Heart left ventricle (tissue), 16 donors: ENCODE measurements around the gene GCGR. TPM values are rescaled to one million over a fixed set of nuclear protein-coding genes. Genes with fewer than 3 reads are reported as not detected.

Experiments used
- ATAC-seq, 4 donors: fragments of 200-7000 bp; cut with Tn5 transposase; one replicate each; pipeline ENCODE4 v1.9.1; 2020 to 2022; ENCODE audit warnings: moderate library complexity in 4 of 4, mild to moderate bottlenecking in 3 of 4, moderate number of reproducible peaks in 1 of 4
- DNase-seq, 5 donors: peaks; one replicate each; pipeline ENCODE4 v3.0.0-alpha.2; 2020
- H3K27ac ChIP-seq, 12 donors: fragments of 200-600 bp; sonication (generic) in 4 of 12; one replicate each; pipeline versions ENCODE4 v1.5.0 to v1.8.0; 2016 to 2022; ENCODE audit warnings: mild to moderate bottlenecking in 2 of 12
- H3K27me3 ChIP-seq, 9 donors: fragments of 200-600 bp; sonication (generic) in 2 of 9; one replicate each; pipeline versions ENCODE4 v1.5.1 to v1.8.0; 2016 to 2022; ENCODE audit warnings: mild to moderate bottlenecking in 3 of 9
- H3K36me3 ChIP-seq, 9 donors: fragments of 200-600 bp; sonication (generic) in 2 of 9; one replicate each; pipeline versions ENCODE4 v1.5.0 to v1.8.0; 2018 to 2022; ENCODE audit warnings: mild to moderate bottlenecking in 2 of 9
- H3K4me1 ChIP-seq, 12 donors: fragments of 200-600 bp; sonication (generic) in 4 of 12; one replicate each; pipeline versions ENCODE4 v1.5.0 to v1.8.0; 2016 to 2022; ENCODE audit warnings: mild to moderate bottlenecking in 3 of 12
- H3K4me3 ChIP-seq, 12 donors: fragments of 200-600 bp; sonication (generic) in 4 of 12; one replicate each; pipeline versions ENCODE4 v1.5.0 to v1.8.0; 2017 to 2022; ENCODE audit warnings: mild to moderate bottlenecking in 9 of 12, moderate library complexity in 4 of 12
- H3K9me3 ChIP-seq, 12 donors: fragments of 200-600 bp; sonication (generic) in 4 of 12; one replicate each; pipeline versions ENCODE4 v1.5.0 to v1.8.0; 2016 to 2022; ENCODE audit warnings: mild to moderate bottlenecking in 1 of 12
- POLR2A ChIP-seq, 2 donors: fragments of 450-650 bp; IDR thresholded peaks; one replicate each; pipeline ENCODE4 v1.6.1; 2017; ENCODE audit warnings: antibody characterized with exemption in 2 of 2, mild to moderate bottlenecking in 2 of 2, moderate library complexity in 2 of 2
- WGBS, 4 donors: extraction: QIAGEN DNeasy Blood & Tissue Kit in 2 of 4; methylation state at CpG; one replicate each; pipeline versions ENCODE4 v1.1.5 to v1.1.7; 2013 to 2018; 5-methylcytosine and 5-hydroxymethylcytosine counted together
- intact Hi-C, 10 donors: fragments of 100-400 bp; cut with DNase I; formaldehyde crosslinking; loops; one replicate each; pipeline versions ENCODE4 v1.11.1 to v1.14.2; 2022
- polyA plus RNA-seq, 2 donors: library from polyadenylated mRNA; stranded (reverse); fragments of 200-250 nt; gene quantifications; one replicate each; pipeline ENCODE4 v1.2.3, GENCODE V29; 2013
- total RNA-seq, 9 donors: library from RNA; depleted of rRNA in 2 of 9; stranded (reverse); fragments of >200 nt in 2 of 9; fragmentation: NEBNext Ultra II Directional in 3 of 9; extraction: Animal tissue kit (Norgen Biotek cat#: 25700) in 3 of 9; gene quantifications; one replicate each; pipeline versions ENCODE4 v1.1.0 to v1.2.4, GENCODE V29; 2016 to 2023
- TF ChIP-seq, protein P1 (sequence below), 12 donors: fragments of 200-600 bp; sonication (generic) in 4 of 12; IDR thresholded peaks; one replicate each; pipeline versions ENCODE4 v1.5.0 to v1.8.0; 2018 to 2022; ENCODE audit warnings: antibody characterized with exemption in 12 of 12, mild to moderate bottlenecking in 5 of 12
- donor health status: ischemic (EF 13 %, LVEDD 7.1; RV severe dilation, severe dysfunction).
- donor health status: healthy with polysubstance abuse.
- donor health status: DM: no; HTN: yes; CAD: no.
- donor health status: DM: no; HTN: no; CAD: no.
- donor health status: ischemic (EF 25% LVEDD 6.9; RV normal size, moderate dysfunction).
- donor health status: ischemic (EF 25% LVEDD 5.7; RV mildly dilated, moderate dysfunction).
- donor health status: healthy.
- donor health status: DM: yes; HTN: yes; CAD: no.
- donor health status: ischemic (EF 35%, LVEDD 5.7; RV mildly dilated, moderate dysfunction).
- donor health status: nonischemic (EF 11% LVEDD 7.7; RV severe dilation, severe dysfunction).
- donor health status: DM: yes; HTN: yes; CAD: no.
- donor health status: PGD.
- donor health status: ischemic (EF 29% LVEDD 5.4; RV normal size, mild dysfunction).
- donor health status: nonischemic (EF 23%, LVEDD 6.1; RV moderate dilation, normal function).

The GCGR gene
- total and polyA plus RNA-seq, 11 donors, result not detected

GRCh38 chr17:81822996-81823819 is 19.3 kb downstream of the GCGR start:
- Histone ChIP-seq H3K4me3 (no peak overlapping the region), H3K27ac (peak overlapping the region in 11 of 12 donors; percentile 78 to 92 (median 88)), H3K36me3 (peaks cover 0 to 23% (median 5%) of the 10 kb centered on the region in 9 donors), H3K9me3 (no peaks in the 10 kb centered on the region), H3K27me3 (no peaks in the 10 kb centered on the region), H3K4me1 (peaks cover 3 to 29% (median 17%) of the 10 kb centered on the region in 12 donors)
- no peak for ATAC-seq
- TF ChIP-seq POLR2A (IDR thresholded peaks at IDR 0.05), result no peak
- TF ChIP-seq, protein P1, sequence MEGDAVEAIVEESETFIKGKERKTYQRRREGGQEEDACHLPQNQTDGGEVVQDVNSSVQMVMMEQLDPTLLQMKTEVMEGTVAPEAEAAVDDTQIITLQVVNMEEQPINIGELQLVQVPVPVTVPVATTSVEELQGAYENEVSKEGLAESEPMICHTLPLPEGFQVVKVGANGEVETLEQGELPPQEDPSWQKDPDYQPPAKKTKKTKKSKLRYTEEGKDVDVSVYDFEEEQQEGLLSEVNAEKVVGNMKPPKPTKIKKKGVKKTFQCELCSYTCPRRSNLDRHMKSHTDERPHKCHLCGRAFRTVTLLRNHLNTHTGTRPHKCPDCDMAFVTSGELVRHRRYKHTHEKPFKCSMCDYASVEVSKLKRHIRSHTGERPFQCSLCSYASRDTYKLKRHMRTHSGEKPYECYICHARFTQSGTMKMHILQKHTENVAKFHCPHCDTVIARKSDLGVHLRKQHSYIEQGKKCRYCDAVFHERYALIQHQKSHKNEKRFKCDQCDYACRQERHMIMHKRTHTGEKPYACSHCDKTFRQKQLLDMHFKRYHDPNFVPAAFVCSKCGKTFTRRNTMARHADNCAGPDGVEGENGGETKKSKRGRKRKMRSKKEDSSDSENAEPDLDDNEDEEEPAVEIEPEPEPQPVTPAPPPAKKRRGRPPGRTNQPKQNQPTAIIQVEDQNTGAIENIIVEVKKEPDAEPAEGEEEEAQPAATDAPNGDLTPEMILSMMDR (IDR thresholded peaks at IDR 0.05), result no peak
- no peak for DNase-seq
- intact Hi-C loops, result loop anchor here in 1 of 10 donors (5.0 kb wide), 1 partner anchor 34 kb away; no protein-coding TSS in a partner anchor
- WGBS, 4 donors, result 89 to 91% (median 90%) methylated on average over 14 to 30 of the region's 30 CpGs

DNA sequence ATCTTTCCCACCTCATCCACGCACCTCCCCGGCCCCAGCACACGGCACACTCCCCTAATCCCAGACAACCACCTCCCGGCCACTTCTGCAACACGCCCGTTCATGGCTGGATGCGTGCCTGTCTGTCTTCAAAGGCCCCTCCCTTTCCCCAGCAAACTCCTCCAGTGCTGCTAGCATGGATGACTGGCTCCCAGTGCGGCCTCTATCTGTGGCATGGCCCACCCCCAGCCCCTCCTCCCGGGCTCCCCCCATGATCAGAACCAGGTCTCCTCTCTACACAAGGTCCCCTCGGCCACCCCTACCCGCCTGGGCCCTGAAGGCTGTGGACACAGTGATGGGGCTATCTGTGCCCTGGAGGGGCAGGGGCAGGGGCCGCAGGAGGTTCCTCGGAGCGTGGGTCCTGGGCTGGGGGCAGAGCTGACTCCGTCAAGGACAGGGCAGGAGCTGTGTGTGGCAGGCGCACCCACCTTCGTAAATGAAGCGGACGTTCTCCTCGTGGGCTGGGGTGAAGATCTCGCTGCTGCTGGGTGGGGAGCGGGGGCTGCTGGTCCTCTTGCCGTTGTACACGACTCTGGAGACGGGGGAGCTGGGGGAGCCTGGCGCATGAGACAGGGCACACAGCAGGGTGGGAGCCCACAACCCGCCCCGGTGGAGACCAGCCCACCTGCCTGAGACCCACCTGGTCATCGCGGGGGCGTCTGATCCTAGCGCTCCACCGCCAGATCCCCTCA is 20.0 kb downstream of the GCGR start:
- 90 to 94% (median 92%) methylated on average over 19 to 33 of the region's 33 CpGs for WGBS, 4 donors
- H3K36me3 ChIP-seq, result peaks cover 0 to 23% (median 5%) of the 10 kb centered on the region in 9 donors
- no peak for TF ChIP-seq POLR2A (IDR thresholded peaks at IDR 0.05)
- TF ChIP-seq, protein P1 (IDR thresholded peaks at IDR 0.05), result no peak
- no peak overlapping the region for H3K27ac ChIP-seq
- no peak for DNase-seq
- no peaks in the 10 kb centered on the region for H3K9me3 ChIP-seq
- intact Hi-C loops, result loop anchor here in 1 of 10 donors (5.0 kb wide), 1 partner anchor 33 kb away; no protein-coding TSS in a partner anchor
- no peak overlapping the region for H3K4me3 ChIP-seq
- H3K4me1 ChIP-seq, result peaks cover 3 to 33% (median 17%) of the 10 kb centered on the region in 12 donors
- no peaks in the 10 kb centered on the region for H3K27me3 ChIP-seq
- ATAC-seq, result no peak

- intact Hi-C loops, result loop anchor here in 1 of 10 donors (5.0 kb wide), 1 partner anchor 33 kb away; no protein-coding TSS in a partner anchor
- TF ChIP-seq POLR2A (IDR thresholded peaks at IDR 0.05), result no peak
- TF ChIP-seq, protein P1 (IDR thresholded peaks at IDR 0.05), result no peak
- Histone ChIP-seq H3K36me3 (peaks cover 0 to 23% (median 5%) of the 10 kb centered on the region in 9 donors), H3K27me3 (no peaks in the 10 kb centered on the region), H3K27ac (peak overlapping the region in 2 of 12 donors; percentile 3 to 12), H3K4me3 (no peak overlapping the region), H3K4me1 (peaks cover 3 to 34% (median 17%) of the 10 kb centered on the region in 12 donors), H3K9me3 (no peaks in the 10 kb centered on the region)
- no peak for ATAC-seq
- DNase-seq, result no peak
- WGBS, 4 donors, result 81 to 91% (median 86%) methylated on average over 6 to 11 of the region's 11 CpGs
These were observed 20.6 kb downstream of the GCGR start for GRCh38 chr17:81824595-81824994.
